GM21576 (cell line): ENCODE results near the gene SYT9.

Experiments used
- ATAC-seq: cut with Tn5 transposase; IDR thresholded peaks from one replicate; pipeline ENCODE4 v1.9.1; 2021; ENCODE audit warnings: mild to moderate bottlenecking, moderate library complexity; ENCODE audit not compliant: unreplicated experiment

The SYT9 gene

GRCh38 chr11:7251836-7252682 is at the start of gene SYT9:
SYT9 (plus strand) TSS chr11:7251904; CDS start chr11:7252187, 283 bp downstream.
- no peak for ATAC-seq

DNA sequence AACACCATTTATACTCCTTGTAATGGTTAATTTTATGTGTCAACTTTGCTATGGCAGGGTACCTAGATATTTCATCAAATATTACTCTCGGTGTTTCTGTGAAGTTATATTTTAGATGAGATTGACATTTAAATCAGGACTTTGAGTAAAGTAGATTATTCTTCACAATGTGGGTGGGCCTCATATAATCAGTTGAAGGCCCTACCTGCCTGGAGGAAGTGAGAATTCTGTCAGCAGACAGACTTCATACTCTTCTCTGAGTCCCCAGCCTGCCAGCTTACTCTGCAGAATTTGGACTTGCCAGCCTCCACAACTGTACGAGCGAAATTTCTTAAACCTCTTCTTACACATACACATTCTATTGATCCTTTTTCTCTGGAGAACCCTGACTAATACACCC is 49.3 kb upstream of the SYT9 start:
- no peak for ATAC-seq

GRCh38 chr11:7204778-7205177 is 46.9 kb upstream of the SYT9 start:
- no peak for ATAC-seq

DNA sequence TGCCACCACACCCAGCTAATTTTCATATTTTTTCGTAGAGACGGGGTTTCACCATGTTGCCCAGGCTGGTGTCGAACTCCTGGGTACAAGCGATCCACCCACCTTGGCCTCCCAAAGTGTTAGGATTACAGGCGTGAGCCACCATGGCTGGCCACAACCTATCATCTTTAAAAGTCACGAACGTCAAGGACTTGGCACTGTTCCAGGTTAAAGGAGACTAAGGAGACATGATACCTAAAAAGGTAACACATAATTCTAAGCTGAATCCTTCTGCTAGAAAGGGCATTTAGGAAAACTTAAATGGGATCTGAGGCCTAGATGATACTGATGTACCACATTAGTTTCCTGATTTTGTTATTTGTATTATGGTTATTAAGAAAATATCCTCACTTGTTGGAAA is 43.3 kb upstream of the SYT9 start:
- no peak for ATAC-seq

DNA sequence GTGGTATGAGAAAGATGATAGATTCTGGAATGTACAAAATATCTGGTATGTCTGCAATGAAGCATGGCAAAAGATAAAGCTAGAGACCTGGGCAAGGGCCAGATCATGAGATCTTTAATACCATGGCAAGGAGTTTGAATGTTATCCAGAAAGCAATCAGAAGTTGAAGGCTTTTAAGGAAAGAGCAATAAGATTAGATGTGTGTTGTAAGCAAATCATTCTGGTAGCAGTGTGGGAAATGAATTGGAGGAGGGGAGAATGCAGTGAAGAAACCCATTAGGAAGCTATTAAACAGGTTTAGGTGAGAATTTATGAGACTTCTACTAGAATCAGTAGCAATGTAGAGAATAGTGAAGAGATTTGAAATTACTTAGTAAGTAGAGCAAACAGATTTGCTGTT is 32.2 kb upstream of the SYT9 start:
- no peak for ATAC-seq

- ATAC-seq = no peak
These were observed 31.1 kb upstream of the SYT9 start for GRCh38 chr11:7220636-7221035.

DNA sequence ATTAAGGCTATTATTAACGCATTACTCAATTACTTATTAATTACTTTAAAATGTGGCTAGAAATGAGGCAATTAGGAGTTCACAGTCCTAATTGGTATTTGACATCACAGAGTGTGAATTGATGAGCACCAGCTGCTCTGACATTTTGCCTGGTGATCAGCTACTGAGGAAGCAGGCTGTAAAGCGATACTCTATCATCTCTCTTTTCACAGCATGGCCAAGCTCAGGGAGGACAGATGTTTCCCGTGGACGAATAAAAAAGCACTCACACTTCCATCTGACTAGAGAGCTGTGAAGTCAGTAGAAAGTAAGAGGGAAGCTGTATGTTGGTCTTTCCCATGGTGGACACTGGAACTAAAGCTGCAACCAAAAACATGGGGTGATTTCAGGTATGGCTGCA is 29.1 kb upstream of the SYT9 start:
- ATAC-seq = no peak

DNA sequence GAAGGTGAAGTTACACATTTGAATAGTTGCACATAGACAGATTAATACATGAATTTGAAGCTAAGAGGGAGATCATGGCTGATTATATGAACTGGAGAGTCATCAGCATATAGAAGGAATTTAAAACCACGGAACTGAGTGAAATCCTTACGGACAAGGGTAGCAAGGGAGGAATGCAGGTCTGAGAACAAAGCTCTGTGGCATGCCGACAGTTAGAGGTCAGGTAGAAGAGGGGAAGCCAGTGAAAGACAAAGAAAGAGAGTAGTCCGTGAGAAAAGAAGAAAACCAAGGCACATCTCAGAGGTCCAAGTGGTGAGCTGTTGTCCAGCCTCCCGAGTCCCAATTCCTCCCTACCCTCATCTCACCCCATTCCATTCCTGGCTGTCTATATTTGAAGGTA is 11.8 kb upstream of the SYT9 start:
- no peak for ATAC-seq

GRCh38 chr11:7245341-7245740 is 6.4 kb upstream of the SYT9 start:
- no peak for ATAC-seq

GRCh38 chr11:7246179-7246578 is 5.5 kb upstream of the SYT9 start:
- no peak for ATAC-seq

DNA sequence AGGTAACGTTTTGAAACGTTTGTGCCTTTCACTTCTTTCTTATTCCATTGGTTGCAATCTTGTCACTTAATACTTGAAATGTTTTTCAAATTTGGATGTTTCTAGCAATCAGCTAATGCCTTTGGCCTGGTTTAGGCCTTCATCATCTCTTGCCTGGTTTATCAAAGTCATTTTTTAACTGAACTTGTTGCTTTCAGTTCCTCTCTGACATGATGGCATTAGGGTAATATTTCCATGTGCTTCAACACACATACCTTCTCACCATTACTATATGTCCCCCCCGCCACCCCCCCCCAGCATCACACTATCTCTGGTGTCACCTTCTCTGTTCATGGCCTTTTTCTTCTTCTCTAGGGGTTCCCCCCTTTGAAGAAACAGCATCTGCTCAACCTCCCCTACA is 1.5 kb upstream of the SYT9 start:
- ATAC-seq = no peak

DNA sequence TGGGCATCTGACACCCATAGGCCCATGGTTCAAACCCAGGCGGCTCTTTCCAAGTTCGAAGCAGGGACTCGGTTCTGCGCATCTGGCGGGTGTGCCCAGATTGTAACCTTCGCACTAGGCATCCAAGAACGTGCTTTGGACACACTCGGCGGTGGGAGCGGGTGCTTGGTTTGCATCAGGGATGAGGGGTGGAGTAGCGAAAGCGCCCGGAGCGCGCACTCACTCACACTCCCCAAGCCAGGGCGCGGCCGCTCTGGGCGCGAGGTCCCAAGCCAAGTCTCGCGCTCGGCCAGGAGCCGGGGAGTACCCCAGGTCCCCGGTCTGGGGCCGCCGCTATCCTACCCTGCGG is 243 bp upstream of the SYT9 start:
- ATAC-seq = no peak

- no peak for ATAC-seq
These were observed 1.0 kb downstream of the SYT9 start for GRCh38 chr11:7252683-7253213.

GRCh38 chr11:7253800-7254199 is 2.1 kb downstream of the SYT9 start:
- no peak for ATAC-seq

DNA sequence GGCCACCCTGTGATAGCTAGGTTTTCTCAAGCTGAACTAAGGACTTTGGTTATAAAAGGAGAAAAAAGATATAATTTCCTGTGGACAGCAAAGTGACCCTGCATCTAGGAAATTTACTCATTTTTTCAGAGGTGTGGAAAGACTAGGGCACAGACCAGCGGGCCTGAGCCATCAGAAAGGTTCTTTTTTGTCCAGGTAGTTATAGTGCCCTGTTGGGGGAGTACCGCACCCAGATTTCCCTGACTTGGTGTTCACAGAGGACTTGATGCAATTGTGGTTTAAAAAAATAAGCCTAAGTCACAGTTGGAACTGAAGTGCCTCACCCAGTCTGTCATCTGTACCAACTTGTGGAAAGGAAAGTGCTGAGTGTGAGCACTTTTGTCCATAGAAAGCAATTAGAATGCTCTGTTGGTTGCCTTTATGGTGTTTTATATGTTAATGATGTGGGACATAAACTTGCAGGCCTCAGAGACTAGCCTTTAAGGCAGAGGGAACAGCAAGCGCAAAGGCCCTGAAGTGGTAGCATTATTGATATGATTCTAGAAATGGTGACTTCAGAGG is 3.1 kb downstream of the SYT9 start:
- no peak for ATAC-seq

DNA sequence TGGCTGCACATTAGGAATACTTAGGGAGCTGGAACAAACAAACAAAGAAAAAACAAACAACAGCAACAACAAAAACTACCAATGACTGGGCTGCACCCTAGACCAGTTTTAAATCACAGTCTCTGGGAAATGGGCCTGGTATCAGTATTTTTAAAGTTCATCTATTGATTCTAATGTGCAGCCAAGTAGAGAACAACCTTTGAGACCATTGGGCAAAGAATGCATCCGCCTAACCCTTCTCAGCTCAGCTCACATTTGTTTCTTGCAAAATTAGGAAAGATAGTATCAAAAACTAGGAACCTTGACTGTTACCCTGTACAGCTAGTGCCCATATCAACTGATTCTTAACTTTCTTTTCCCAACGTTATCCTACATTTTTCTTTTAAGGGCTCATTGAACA is 5.2 kb downstream of the SYT9 start:
- ATAC-seq = no peak

GRCh38 chr11:7257724-7258123 is 6.0 kb downstream of the SYT9 start:
- ATAC-seq = no peak

GRCh38 chr11:7261578-7261977 is 9.9 kb downstream of the SYT9 start:
- ATAC-seq = no peak

- ATAC-seq = no peak
These were observed 11.0 kb downstream of the SYT9 start for GRCh38 chr11:7262672-7263071.

DNA sequence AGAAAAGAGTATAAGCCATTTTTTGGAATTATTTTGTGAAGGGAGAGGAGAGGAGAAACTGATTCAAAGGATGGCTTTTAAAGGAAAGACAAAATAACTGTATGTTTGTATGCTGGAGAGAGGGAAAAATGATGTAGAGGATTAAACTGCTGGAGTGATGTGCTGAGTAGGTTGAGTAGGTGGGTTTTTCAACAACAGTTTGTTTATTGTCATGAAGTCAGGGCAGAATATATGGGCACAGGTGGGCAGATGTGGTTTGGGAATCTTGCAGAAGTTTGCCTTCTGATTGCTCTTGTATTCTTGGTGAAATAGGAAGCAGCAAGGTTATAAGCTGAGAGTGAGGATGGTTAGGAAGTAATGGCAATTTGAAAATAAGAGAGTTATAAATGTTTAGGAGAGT is 12.1 kb downstream of the SYT9 start:
- no peak for ATAC-seq

GRCh38 chr11:7268758-7269157 is 17.1 kb downstream of the SYT9 start:
- no peak for ATAC-seq

GRCh38 chr11:7270233-7270865 is 18.6 kb downstream of the SYT9 start:
- ATAC-seq = no peak
